ENCODE measurements around the gene ASCL1. TPM values are rescaled to one million over a fixed set of nuclear protein-coding genes. Genes with fewer than 3 reads are reported as not detected.

The ASCL1 gene
- total and polyA plus RNA-seq, 4 donors, result not detected

GRCh38 chr12:102917026-102917787 lies 40.3 kb upstream of the ASCL1 start, which contains the start of gene PAH:
PAH (minus strand) TSS chr12:102917244; CDS start chr12:102917130, 114 bp downstream.
- ATAC-seq (ENCODE audit: low FRiP score), result peak; percentile 48
- WGBS, 2 donors, result 6 to 7% methylated on average over 30 of the region's 30 CpGs
- no peaks in the 10 kb centered on the region for H3K9me3 ChIP-seq (ENCODE audit: control insufficient read depth, low read length)
- no peaks in the 10 kb centered on the region for H3K27me3 ChIP-seq (ENCODE audit: control insufficient read depth in 1 of 2, insufficient read depth in 2 of 2, low read length in 1 of 2)
- no peak within 1 kb of the TSS for H3K4me3 ChIP-seq (ENCODE audit: low read length in 2 of 2)
- intact Hi-C loops (cut with DNase I), result no loop called here
- no peak within 1 kb of the TSS for H3K27ac ChIP-seq (ENCODE audit: low read depth in 1 of 2, low read length in 2 of 2)
- no peak for DNase-seq
- no peaks in the 10 kb centered on the region for H3K36me3 ChIP-seq (ENCODE audit: control insufficient read depth in 1 of 2, insufficient read depth in 2 of 2, low read length in 1 of 2)
- no peaks in the 10 kb centered on the region for H3K4me1 ChIP-seq (ENCODE audit: control insufficient read depth in 1 of 2, insufficient read depth in 2 of 2, low read length in 2 of 2)

DNA sequence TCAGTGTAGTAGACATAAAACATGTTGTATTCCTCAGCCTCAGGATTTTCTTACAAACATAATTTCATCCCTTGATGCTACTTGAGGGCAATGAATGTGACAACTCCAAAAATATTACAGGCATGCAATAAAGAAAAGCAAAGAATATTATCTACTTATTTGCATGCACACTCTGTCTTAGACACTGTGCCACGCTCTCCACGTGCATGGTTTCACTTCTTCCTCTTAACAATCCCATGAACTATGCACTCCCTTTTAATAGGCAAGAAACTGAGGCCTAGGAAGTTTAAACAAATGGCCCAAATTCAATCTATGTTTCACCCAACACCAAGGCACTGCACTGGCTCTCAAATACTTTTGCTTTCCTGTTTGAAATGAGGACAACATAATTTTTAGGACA lies 38.6 kb upstream of the ASCL1 start:
- Histone ChIP-seq H3K36me3 (ENCODE audit: control insufficient read depth in 1 of 2, insufficient read depth in 2 of 2, low read length in 1 of 2) (no peaks in the 10 kb centered on the region), H3K27ac (ENCODE audit: low read depth in 1 of 2, low read length in 2 of 2) (no peak overlapping the region), H3K4me3 (ENCODE audit: low read length in 2 of 2) (no peak overlapping the region), H3K4me1 (ENCODE audit: control insufficient read depth in 1 of 2, insufficient read depth in 2 of 2, low read length in 2 of 2) (no peaks in the 10 kb centered on the region), H3K9me3 (ENCODE audit: control insufficient read depth, low read length) (peaks cover 1% of the 10 kb centered on the region), H3K27me3 (ENCODE audit: control insufficient read depth in 1 of 2, insufficient read depth in 2 of 2, low read length in 1 of 2) (no peaks in the 10 kb centered on the region)
- 63 to 67% methylated on average over 2 of the region's 2 CpGs for WGBS, 2 donors
- no peak for ATAC-seq (ENCODE audit: low FRiP score)
- DNase-seq, result no peak
- intact Hi-C loops (cut with DNase I), result no loop called here

DNA sequence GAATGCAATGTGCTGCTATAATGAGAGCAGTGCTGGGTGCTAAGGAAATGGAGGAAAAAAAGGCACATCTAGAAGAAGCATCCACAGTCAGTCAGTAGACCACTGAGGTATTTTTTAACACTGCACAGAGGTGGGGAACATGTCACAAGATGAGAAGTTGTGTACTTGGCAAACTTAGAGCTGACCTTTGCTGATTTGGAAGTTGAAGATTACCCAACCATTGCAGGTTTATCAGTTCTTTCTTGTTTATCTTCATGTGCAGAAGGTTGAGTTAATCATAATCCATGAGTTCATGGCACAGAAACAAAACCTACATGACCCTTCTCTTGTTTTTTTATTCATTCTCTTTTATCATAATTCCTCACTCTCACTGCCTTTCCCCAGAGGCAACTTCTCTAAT lies 37.2 kb upstream of the ASCL1 start:
- H3K27me3 ChIP-seq (ENCODE audit: control insufficient read depth in 1 of 2, insufficient read depth in 2 of 2, low read length in 1 of 2), result no peaks in the 10 kb centered on the region
- no peaks in the 10 kb centered on the region for H3K36me3 ChIP-seq (ENCODE audit: control insufficient read depth in 1 of 2, insufficient read depth in 2 of 2, low read length in 1 of 2)
- no peak overlapping the region for H3K4me3 ChIP-seq (ENCODE audit: low read length in 2 of 2)
- ATAC-seq (ENCODE audit: low FRiP score) (no peak), DNase-seq (no peak)
- H3K9me3 ChIP-seq (ENCODE audit: control insufficient read depth, low read length), result peaks cover 1% of the 10 kb centered on the region
- no peaks in the 10 kb centered on the region for H3K4me1 ChIP-seq (ENCODE audit: control insufficient read depth in 1 of 2, insufficient read depth in 2 of 2, low read length in 2 of 2)
- H3K27ac ChIP-seq (ENCODE audit: low read depth in 1 of 2, low read length in 2 of 2), result no peak overlapping the region
- intact Hi-C loops (cut with DNase I), result no loop called here

- Histone ChIP-seq H3K27me3 (ENCODE audit: control insufficient read depth in 1 of 2, insufficient read depth in 2 of 2, low read length in 1 of 2) (no peaks in the 10 kb centered on the region), H3K4me1 (ENCODE audit: control insufficient read depth in 1 of 2, insufficient read depth in 2 of 2, low read length in 2 of 2) (no peaks in the 10 kb centered on the region), H3K27ac (ENCODE audit: low read depth in 1 of 2, low read length in 2 of 2) (no peak overlapping the region), H3K9me3 (ENCODE audit: control insufficient read depth, low read length) (peaks cover 1% of the 10 kb centered on the region), H3K4me3 (ENCODE audit: low read length in 2 of 2) (no peak overlapping the region), H3K36me3 (ENCODE audit: control insufficient read depth in 1 of 2, insufficient read depth in 2 of 2, low read length in 1 of 2) (no peaks in the 10 kb centered on the region)
- ATAC-seq (ENCODE audit: low FRiP score), result no peak
- intact Hi-C loops (cut with DNase I), result no loop called here
- DNase-seq, result no peak
Observed at GRCh38 chr12:102921240-102921639, 36.2 kb upstream of the ASCL1 start.

DNA sequence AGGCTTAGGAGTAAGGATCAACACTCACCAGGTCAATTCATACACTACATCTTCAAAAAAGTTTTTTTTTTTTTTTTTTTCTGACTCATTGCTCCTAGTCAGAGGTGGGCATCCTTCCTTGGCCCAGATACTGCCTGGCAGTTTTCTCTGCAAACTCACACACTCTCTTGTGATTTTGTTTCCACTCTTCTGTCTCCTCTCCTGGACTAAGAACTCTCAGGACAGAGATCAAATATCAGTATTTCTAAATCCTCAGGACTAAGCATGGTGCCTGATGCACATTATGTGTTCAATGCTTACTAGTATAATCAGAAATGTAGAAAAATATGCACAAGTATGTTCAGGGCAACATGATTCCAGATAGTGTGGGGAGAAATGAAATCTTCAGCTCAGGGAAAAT lies 30.3 kb upstream of the ASCL1 start:
- H3K4me3 ChIP-seq (ENCODE audit: low read length in 2 of 2), result no peak overlapping the region
- H3K4me1 ChIP-seq (ENCODE audit: control insufficient read depth in 1 of 2, insufficient read depth in 2 of 2, low read length in 2 of 2), result no peaks in the 10 kb centered on the region
- DNase-seq (no peak), ATAC-seq (ENCODE audit: low FRiP score) (no peak)
- H3K27me3 ChIP-seq (ENCODE audit: control insufficient read depth in 1 of 2, insufficient read depth in 2 of 2, low read length in 1 of 2), result no peaks in the 10 kb centered on the region
- no peaks in the 10 kb centered on the region for H3K36me3 ChIP-seq (ENCODE audit: control insufficient read depth in 1 of 2, insufficient read depth in 2 of 2, low read length in 1 of 2)
- H3K27ac ChIP-seq (ENCODE audit: low read depth in 1 of 2, low read length in 2 of 2), result no peak overlapping the region
- peaks cover 1% of the 10 kb centered on the region for H3K9me3 ChIP-seq (ENCODE audit: control insufficient read depth, low read length)
- intact Hi-C loops (cut with DNase I), result no loop called here

GRCh38 chr12:102933168-102933567 lies 24.3 kb upstream of the ASCL1 start:
- Histone ChIP-seq H3K36me3 (ENCODE audit: control insufficient read depth in 1 of 2, insufficient read depth in 2 of 2, low read length in 1 of 2) (no peaks in the 10 kb centered on the region), H3K9me3 (ENCODE audit: control insufficient read depth, low read length) (no peaks in the 10 kb centered on the region), H3K27ac (ENCODE audit: low read depth in 1 of 2, low read length in 2 of 2) (no peak overlapping the region), H3K27me3 (ENCODE audit: control insufficient read depth in 1 of 2, insufficient read depth in 2 of 2, low read length in 1 of 2) (no peaks in the 10 kb centered on the region), H3K4me3 (ENCODE audit: low read length in 2 of 2) (no peak overlapping the region), H3K4me1 (ENCODE audit: control insufficient read depth in 1 of 2, insufficient read depth in 2 of 2, low read length in 2 of 2) (no peaks in the 10 kb centered on the region)
- 46 to 53% methylated on average over 1 of the region's 1 CpG for WGBS, 2 donors
- intact Hi-C loops (cut with DNase I), result no loop called here
- ATAC-seq (ENCODE audit: low FRiP score) (no peak), DNase-seq (no peak)

DNA sequence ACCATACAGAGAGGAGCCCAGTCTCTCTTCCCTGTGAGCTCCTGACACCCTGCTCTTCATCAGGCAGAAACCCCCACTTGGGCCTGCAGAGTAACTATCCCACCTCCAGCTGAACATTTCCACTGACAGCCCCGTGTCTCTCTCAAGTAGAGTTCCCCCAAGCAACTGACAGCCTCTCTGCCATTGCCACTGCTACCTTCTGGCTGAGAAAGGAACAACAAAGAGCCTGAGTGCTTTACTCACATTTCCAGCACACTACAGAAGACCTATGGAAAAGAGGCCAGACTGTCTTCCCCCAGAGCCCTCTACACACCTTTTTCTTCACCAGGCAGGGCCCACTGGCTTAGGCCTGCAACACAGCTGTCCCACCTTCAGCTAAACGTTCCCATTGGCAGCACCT lies 18.4 kb upstream of the ASCL1 start:
- Histone ChIP-seq H3K27me3 (ENCODE audit: control insufficient read depth in 1 of 2, insufficient read depth in 2 of 2, low read length in 1 of 2) (no peaks in the 10 kb centered on the region), H3K4me3 (ENCODE audit: low read length in 2 of 2) (no peak overlapping the region), H3K36me3 (ENCODE audit: control insufficient read depth in 1 of 2, insufficient read depth in 2 of 2, low read length in 1 of 2) (no peaks in the 10 kb centered on the region), H3K9me3 (ENCODE audit: control insufficient read depth, low read length) (peaks cover 2% of the 10 kb centered on the region), H3K4me1 (ENCODE audit: control insufficient read depth in 1 of 2, insufficient read depth in 2 of 2, low read length in 2 of 2) (no peaks in the 10 kb centered on the region), H3K27ac (ENCODE audit: low read depth in 1 of 2, low read length in 2 of 2) (no peak overlapping the region)
- DNase-seq, result no peak
- intact Hi-C loops (cut with DNase I), result no loop called here
- ATAC-seq (ENCODE audit: low FRiP score), result no peak
- 47 to 52% methylated on average over 2 of the region's 2 CpGs for WGBS, 2 donors

GRCh38 chr12:102939670-102940222 lies 17.7 kb upstream of the ASCL1 start:
- WGBS, 2 donors, result 72 to 75% methylated on average over 2 of the region's 2 CpGs
- Histone ChIP-seq H3K4me1 (ENCODE audit: control insufficient read depth in 1 of 2, insufficient read depth in 2 of 2, low read length in 2 of 2) (no peaks in the 10 kb centered on the region), H3K4me3 (ENCODE audit: low read length in 2 of 2) (no peak overlapping the region), H3K36me3 (ENCODE audit: control insufficient read depth in 1 of 2, insufficient read depth in 2 of 2, low read length in 1 of 2) (no peaks in the 10 kb centered on the region), H3K27ac (ENCODE audit: low read depth in 1 of 2, low read length in 2 of 2) (no peak overlapping the region), H3K9me3 (ENCODE audit: control insufficient read depth, low read length) (peaks cover 2% of the 10 kb centered on the region), H3K27me3 (ENCODE audit: control insufficient read depth in 1 of 2, insufficient read depth in 2 of 2, low read length in 1 of 2) (no peaks in the 10 kb centered on the region)
- intact Hi-C loops (cut with DNase I), result no loop called here
- no peak for ATAC-seq (ENCODE audit: low FRiP score)
- no peak for DNase-seq

DNA sequence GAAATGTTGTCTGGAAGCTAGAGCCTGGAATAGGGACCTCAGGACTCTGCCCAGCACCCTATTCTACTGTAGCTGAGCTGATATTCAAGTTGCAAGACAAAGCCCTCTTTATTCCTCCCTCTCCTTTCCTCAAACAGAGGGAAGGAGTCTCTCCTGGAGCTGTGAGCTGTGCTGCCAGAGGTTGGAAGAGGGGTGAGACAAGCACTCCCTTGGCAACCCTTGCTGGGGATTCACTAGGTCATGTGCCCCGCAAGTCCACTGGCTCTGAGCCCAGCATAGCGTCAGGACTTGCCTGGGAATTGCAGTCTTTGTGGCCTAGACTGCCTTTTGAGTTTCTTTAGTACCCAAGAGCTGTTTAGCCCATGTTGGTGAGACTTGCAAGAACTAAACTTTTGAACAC lies 11.4 kb upstream of the ASCL1 start:
- ATAC-seq (ENCODE audit: low FRiP score) (no peak), DNase-seq (no peak)
- H3K4me1 ChIP-seq (ENCODE audit: control insufficient read depth in 1 of 2, insufficient read depth in 2 of 2, low read length in 2 of 2), result no peaks in the 10 kb centered on the region
- no peaks in the 10 kb centered on the region for H3K36me3 ChIP-seq (ENCODE audit: control insufficient read depth in 1 of 2, insufficient read depth in 2 of 2, low read length in 1 of 2)
- no peaks in the 10 kb centered on the region for H3K9me3 ChIP-seq (ENCODE audit: control insufficient read depth, low read length)
- intact Hi-C loops (cut with DNase I), result loop anchor here in 1 of 2 donors (5.0 kb wide), 1 partner anchor 601 kb away; no protein-coding TSS in a partner anchor
- H3K4me3 ChIP-seq (ENCODE audit: low read length in 2 of 2), result no peak overlapping the region
- H3K27ac ChIP-seq (ENCODE audit: low read depth in 1 of 2, low read length in 2 of 2), result no peak overlapping the region
- no peaks in the 10 kb centered on the region for H3K27me3 ChIP-seq (ENCODE audit: control insufficient read depth in 1 of 2, insufficient read depth in 2 of 2, low read length in 1 of 2)
- WGBS, 2 donors, result 35 to 50% methylated on average over 2 of the region's 2 CpGs

Data from aorta (tissue), 5 donors.